H1 (cell line): Measurements from ENCODE around the gene SWI5. TPM values are rescaled to one million over a fixed set of nuclear protein-coding genes. Genes with fewer than 3 reads are reported as not detected.

Experiments
- CTCF ChIA-PET: fragments of 300-600 bp; sonication (Branson Sonifier 250); formaldehyde crosslinking; loops from one replicate; lab custom pipeline; 2021; ENCODE audit not compliant: partially characterized antibody; lab: Charles Lee
- POLR2A ChIA-PET: fragments of 300-600 bp; sonication (Branson Sonifier 250); formaldehyde crosslinking; loops from one replicate; lab custom pipeline; 2021; ENCODE audit warnings: inconsistent platforms; ENCODE audit not compliant: partially characterized antibody; lab: Charles Lee
- DNase-seq, 2 experiments: peaks; one replicate each; pipeline versions ENCODE4 v3.0.0 to v3.0.0-alpha.2; 2010 to 2022; ENCODE audit warnings: low spot score in 2 of 2, low read depth in 1 of 2, mixed read lengths in 1 of 2
- FAIRE-seq: peaks from 2 replicates; lab custom pipeline; 2011; peaks lifted over from hg19 to GRCh38; lab: Jason Lieb, UNC
- H2AFZ ChIP-seq: 2 replicates; pipeline ENCODE4 v1.8.1; 2012; ENCODE audit warnings: low read length, inconsistent platforms
- H2AK5ac ChIP-seq: 2 replicates; pipeline ENCODE4 v1.6.1; 2013; ENCODE audit warnings: low read depth, low read length
- H2BK120ac ChIP-seq: replicated peaks from 2 replicates; pipeline ENCODE3; 2013; ENCODE audit warnings: low read depth, low read length, inconsistent platforms
- H2BK12ac ChIP-seq: 2 replicates; pipeline ENCODE4 v1.6.1; 2013; ENCODE audit warnings: low read depth, low read length
- H2BK15ac ChIP-seq: 2 replicates; pipeline ENCODE4 v1.6.1; 2013; ENCODE audit warnings: low read length
- H2BK20ac ChIP-seq: 2 replicates; pipeline ENCODE4 v1.6.1; 2013; ENCODE audit warnings: low read length
- H2BK5ac ChIP-seq: 2 replicates; pipeline ENCODE4 v1.6.1; 2013; ENCODE audit warnings: low read depth, low read length
- H3K14ac ChIP-seq: 2 replicates; pipeline ENCODE4 v1.6.1; 2013; ENCODE audit warnings: inconsistent platforms; ENCODE audit not compliant: insufficient read length
- H3K18ac ChIP-seq: 2 replicates; pipeline ENCODE4 v1.6.1; 2013; ENCODE audit warnings: low read length; ENCODE audit errors: extremely low read depth
- H3K23ac ChIP-seq: 2 replicates; pipeline ENCODE4 v1.6.1; 2013; ENCODE audit warnings: inconsistent platforms; ENCODE audit not compliant: insufficient read length
- H3K23me2 ChIP-seq: 2 replicates; pipeline ENCODE4 v1.6.1; 2013; ENCODE audit warnings: low read depth, low read length
- H3K27ac ChIP-seq: 2 replicates; pipeline ENCODE4 v1.6.1; 2011; ENCODE audit warnings: low read depth, low read length, inconsistent platforms
- H3K27me3 ChIP-seq, 4 experiments: replicated peaks in 1 of 4; 1 replicate in 1 of 4; 2 replicates in 3 of 4; pipeline versions ENCODE4 v1.6.1 to v1.8.1; 2011 to 2013; ENCODE audit warnings: low read length in 3 of 4, mild to moderate bottlenecking in 3 of 4, inconsistent platforms in 2 of 4, mixed read lengths in 2 of 4, moderate library complexity in 1 of 4; ENCODE audit not compliant: control insufficient read depth in 3 of 4, insufficient read depth in 3 of 4; ENCODE audit errors: extremely low read depth in 1 of 4
- H3K36me3 ChIP-seq, 4 experiments: 2 replicates each; pipeline versions ENCODE4 v1.6.1 to v1.8.1; 2011 to 2013; ENCODE audit warnings: mild to moderate bottlenecking in 4 of 4, low read length in 3 of 4, moderate library complexity in 2 of 4, control low read depth in 1 of 4, inconsistent platforms in 1 of 4; ENCODE audit not compliant: insufficient read depth in 4 of 4, control insufficient read depth in 2 of 4
- H3K4ac ChIP-seq: replicated peaks from 2 replicates; pipeline ENCODE3; 2013; ENCODE audit warnings: low read length, low read depth, mixed read lengths, inconsistent platforms; ENCODE audit not compliant: insufficient read length
- H3K4me1 ChIP-seq, 4 experiments: replicated peaks in 1 of 4; 1 replicate in 1 of 4; 2 replicates in 3 of 4; pipeline versions ENCODE4 v1.6.1 to v1.8.1; 2011 to 2013; ENCODE audit warnings: low read length in 3 of 4, inconsistent platforms in 2 of 4, mixed read lengths in 1 of 4; ENCODE audit not compliant: insufficient read depth in 4 of 4, control insufficient read depth in 3 of 4
- H3K4me2 ChIP-seq, 2 experiments: 2 replicates each; pipeline versions ENCODE4 v1.6.1 to v1.8.1; 2011 to 2013; ENCODE audit warnings: low read depth in 2 of 2, low read length in 2 of 2, control low read depth in 1 of 2, inconsistent platforms in 1 of 2, mild to moderate bottlenecking in 1 of 2; ENCODE audit not compliant: insufficient read depth in 1 of 2
- H3K4me3 ChIP-seq, 4 experiments: fragments of 200-600, 300-600 bp in 1 of 4; sonication (generic), shearing (Covaris generic), sonication (Bioruptor Twin) in 1 of 4; 2 replicates each; pipeline versions ENCODE4 v1.5.1 to v1.8.1; 2011 to 2016; ENCODE audit warnings: low read length in 4 of 4, low read depth in 3 of 4, control low read depth in 2 of 4, inconsistent platforms in 2 of 4, mild to moderate bottlenecking in 2 of 4, mixed read lengths in 1 of 4, moderate library complexity in 1 of 4; ENCODE audit not compliant: insufficient read depth in 2 of 4; ENCODE audit errors: extremely low read depth in 1 of 4
- H3K56ac ChIP-seq: replicated peaks from 2 replicates; pipeline ENCODE3; 2013; ENCODE audit warnings: low read depth, mild to moderate bottlenecking, mixed read lengths, low read length, inconsistent platforms; ENCODE audit not compliant: insufficient read length
- H3K79me1 ChIP-seq: 2 replicates; pipeline ENCODE4 v1.6.1; 2013; ENCODE audit warnings: low read depth, low read length, control low read depth
- H3K79me2 ChIP-seq, 2 experiments: 2 replicates each; pipeline versions ENCODE4 v1.6.1 to v1.8.1; 2012 to 2013; ENCODE audit warnings: low read length in 2 of 2, mild to moderate bottlenecking in 2 of 2, inconsistent platforms in 1 of 2; ENCODE audit not compliant: insufficient read depth in 2 of 2, control insufficient read depth in 1 of 2
- H3K9ac ChIP-seq, 4 experiments: replicated peaks in 1 of 4; 1 replicate in 1 of 4; 2 replicates in 3 of 4; pipeline versions ENCODE4 v1.6.1 to v1.8.1; 2011 to 2013; ENCODE audit warnings: low read depth in 3 of 4, low read length in 3 of 4, control low read depth in 2 of 4, mild to moderate bottlenecking in 2 of 4, moderate library complexity in 2 of 4, inconsistent platforms in 1 of 4; ENCODE audit errors: extremely low read depth in 1 of 4
- H3K9me3 ChIP-seq, 2 experiments: 2 replicates each; pipeline versions ENCODE4 v1.6.1 to v1.8.1; 2012 to 2013; ENCODE audit warnings: mild to moderate bottlenecking in 2 of 2, moderate library complexity in 2 of 2, control low read depth in 1 of 2, inconsistent platforms in 1 of 2, low read depth in 1 of 2, low read length in 1 of 2, mixed read lengths in 1 of 2; ENCODE audit not compliant: insufficient read depth in 2 of 2
- H4K20me1 ChIP-seq, 2 experiments: replicated peaks in 1 of 2; 2 replicates each; pipeline versions ENCODE3 to v1.8.1; 2011 to 2013; ENCODE audit warnings: inconsistent platforms in 2 of 2, low read length in 2 of 2, mild to moderate bottlenecking in 1 of 2; ENCODE audit not compliant: insufficient read depth in 2 of 2, control insufficient read depth in 1 of 2
- H4K5ac ChIP-seq: 2 replicates; pipeline ENCODE4 v1.6.1; 2013; ENCODE audit warnings: low read length, low read depth, mixed read lengths, inconsistent platforms; ENCODE audit not compliant: insufficient read length
- H4K8ac ChIP-seq: 2 replicates; pipeline ENCODE4 v1.8.0; 2013; ENCODE audit warnings: mild to moderate bottlenecking, moderate library complexity, low read length, inconsistent platforms; ENCODE audit not compliant: insufficient read depth; ENCODE audit errors: extremely low read depth
- H4K91ac ChIP-seq: replicated peaks from 2 replicates; pipeline ENCODE3; 2013; ENCODE audit warnings: low read length, mixed read lengths, inconsistent platforms; ENCODE audit not compliant: insufficient read length
- ASH2L ChIP-seq: fragments of 200-600, 300-600 bp; sonication (generic); IDR thresholded peaks from one replicate; pipeline ENCODE4 v1.7.1; 2017; ENCODE audit warnings: low read length
- CTBP2 ChIP-seq: IDR thresholded peaks from 2 replicates; pipeline ENCODE4 v1.7.0; 2011; ENCODE audit warnings: borderline replicate concordance, mild to moderate bottlenecking, moderate library complexity, mixed read lengths, low read length; ENCODE audit not compliant: insufficient read depth, insufficient read length
- EGR1 ChIP-seq: IDR thresholded peaks from 2 replicates; pipeline ENCODE4 v1.6.1; 2011; ENCODE audit warnings: low read depth, low read length, borderline replicate concordance
- HDAC6 ChIP-seq: IDR thresholded peaks from one replicate; pipeline ENCODE4 v1.7.1; 2012; ENCODE audit warnings: low read depth, mild to moderate bottlenecking, inconsistent platforms, low read length, moderate library complexity
- NRF1 ChIP-seq: IDR thresholded peaks from 2 replicates; pipeline ENCODE4 v1.6.1; 2011; ENCODE audit warnings: mild to moderate bottlenecking, low read depth, low read length, improper control_type of control experiment
- PHF8 ChIP-seq: fragments of 200-600 bp; sonication (generic); conservative IDR thresholded peaks from 2 replicates; pipeline ENCODE4 v1.7.1; 2012; ENCODE audit warnings: low read depth, mild to moderate bottlenecking, inconsistent platforms, low read length, moderate library complexity
- POLR2A ChIP-seq, 2 experiments: IDR thresholded peaks; 1 replicate in 1 of 2; 2 replicates in 1 of 2; pipeline ENCODE4 v1.6.1; 2011; ENCODE audit warnings: low read depth in 2 of 2, low read length in 2 of 2, mild to moderate bottlenecking in 2 of 2; ENCODE audit errors: control extremely low read depth in 1 of 2
- RFX5 ChIP-seq: IDR thresholded peaks from 2 replicates; pipeline ENCODE4 v1.6.1; 2011; ENCODE audit warnings: low read depth, low read length, improper control_type of control experiment, borderline replicate concordance
- RNF2 ChIP-seq: fragments of 200-900, 300-1000 bp; sonication (generic); IDR thresholded peaks from 2 replicates; pipeline ENCODE4 v1.7.1; 2016; ENCODE audit warnings: borderline replicate concordance, low read depth, mild to moderate bottlenecking, antibody characterized with exemption, low read length; ENCODE audit not compliant: poor library complexity, severe bottlenecking; ENCODE audit errors: missing control alignments
- SAP30 ChIP-seq: fragments of 300-600 bp; sonication (generic); IDR thresholded peaks from 2 replicates; pipeline ENCODE4 v1.7.1; 2012; ENCODE audit warnings: low read length, moderate library complexity, mild to moderate bottlenecking, inconsistent platforms; ENCODE audit not compliant: insufficient read depth, insufficient replicate concordance
- TAF7 ChIP-seq: optimal IDR thresholded peaks from 2 replicates; pipeline ENCODE3; 2011; ENCODE audit warnings: low read depth, mild to moderate bottlenecking, inconsistent platforms, low read length, moderate library complexity, borderline replicate concordance
- TCF12 ChIP-seq: IDR thresholded peaks from 2 replicates; pipeline ENCODE4 v1.6.1; 2011; ENCODE audit warnings: low read depth, mild to moderate bottlenecking, low read length
- TEAD4 ChIP-seq: IDR thresholded peaks from 2 replicates; pipeline ENCODE4 v1.6.1; 2012; ENCODE audit warnings: low read depth, low read length, inconsistent platforms, mixed read lengths
- ZNF274 ChIP-seq: IDR thresholded peaks from 2 replicates; pipeline ENCODE4 v1.7.0; 2012; ENCODE audit warnings: low read length, borderline replicate concordance; ENCODE audit errors: extremely low read depth
- WGBS, 2 experiments: shearing (Covaris generic) in 1 of 2; methylation state at CpG; one replicate each; pipeline versions ENCODE4 v1.1.6 to v1.1.7; 2013 to 2015; ENCODE audit warnings: low lambda C conversion rate in 2 of 2, mixed read lengths in 2 of 2, inconsistent platforms in 1 of 2, low coverage in 1 of 2, missing lambda C conversion rate in 1 of 2; ENCODE audit not compliant: insufficient replicate concordance in 2 of 2, insufficient coverage in 1 of 2, insufficient read length in 1 of 2; ENCODE audit errors: extremely low coverage in 1 of 2, missing lambda C conversion rate in 1 of 2; 5-methylcytosine and 5-hydroxymethylcytosine counted together
- polyA plus RNA-seq, 7 experiments: library from polyadenylated mRNA; depleted of rRNA in 3 of 7; stranded (reverse) in 5 of 7; unstranded in 2 of 7; fragments of >200 nt in 5 of 7; fragments of 200-250 nt in 2 of 7; gene quantifications; 1 replicate in 5 of 7; 2 replicates in 1 of 7; 4 replicates in 1 of 7; pipeline versions ENCODE4 v1.2.1 to v1.2.3, GENCODE V29; 2011 to 2013; ENCODE audit warnings: missing spikeins in 2 of 7, mixed read lengths in 2 of 7
- total RNA-seq: library from RNA; stranded (reverse); fragmentation: NEBNext Ultra II Directional; extraction: Animal tissue kit (Norgen Biotek cat#: 25700); gene quantifications from 2 replicates; pipeline ENCODE4 v1.2.1, GENCODE V29; 2021

The SWI5 gene
- total and polyA plus RNA-seq, 2 of the 8 experiments (the other 6 are each of a cell fraction or from before 2014, with no cell fraction given): 29.0 to 59.5 TPM

DNA sequence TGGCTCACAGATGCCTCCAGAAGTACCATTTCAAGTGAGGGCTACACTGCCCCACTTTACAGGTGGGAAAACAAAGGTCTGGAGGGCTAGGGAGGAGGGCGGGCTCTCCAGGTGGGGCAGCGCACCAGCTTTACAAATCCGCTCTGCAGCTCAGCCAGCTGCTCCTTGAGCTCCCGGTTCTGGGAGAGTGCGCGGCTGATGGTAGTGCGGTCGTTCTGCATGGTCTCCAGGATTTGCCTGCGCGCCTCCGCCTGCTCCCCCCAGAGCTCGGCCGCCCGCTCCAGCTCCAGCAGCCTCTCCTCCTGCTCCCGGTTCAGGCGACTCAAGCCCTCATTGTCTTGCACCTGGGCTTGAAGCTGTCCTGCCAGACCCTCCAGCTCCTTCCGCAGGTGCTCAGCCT, 15.7 kb upstream of the SWI5 start:
- Histone ChIP-seq H3K27me3 (no peaks in the 10 kb centered on the region), H2BK12ac (no peak overlapping the region), H4K5ac (no peak overlapping the region), H4K20me1 (peaks cover 3 to 9% of the 10 kb centered on the region in 2 experiments), H3K9ac (no peak overlapping the region), H2AFZ (no peak overlapping the region), H3K18ac (no peak overlapping the region), H3K9me3 (no peaks in the 10 kb centered on the region), H3K14ac (no peak overlapping the region), H2AK5ac (no peak overlapping the region), H3K23me2 (no peaks in the 10 kb centered on the region), H2BK120ac (no peak overlapping the region), H3K36me3 (peaks cover 9 to 39% (median 22%) of the 10 kb centered on the region in 4 experiments; a peak in 7 of 8 replicates), H2BK15ac (no peak overlapping the region), H3K4me2 (no peak overlapping the region), H4K91ac (no peak overlapping the region), H2BK5ac (no peak overlapping the region), H3K56ac (no peak overlapping the region), H3K79me2 (no peaks in the 10 kb centered on the region), H3K79me1 (no peaks in the 10 kb centered on the region), H3K4me3 (no peak overlapping the region), H3K4me1 (peaks cover 0 to 2% (median 1%) of the 10 kb centered on the region in 4 experiments; a peak in 2 of 7 replicates), H3K4ac (no peak overlapping the region), H3K23ac (no peak overlapping the region), H3K27ac (no peak overlapping the region), H4K8ac (no peak overlapping the region; the same call in 1 of the 2 replicates), H2BK20ac (no peak overlapping the region)
- DNase-seq (no peak), FAIRE-seq (no peak)
- POLR2A ChIA-PET: interaction anchor here (0.5 to 2.8 kb wide), 5 partner anchors 8 to 79 kb away, joined by 3 to 7 read pairs (median 4); no protein-coding TSS in a partner anchor
- CTCF ChIA-PET: interaction anchor here (0.6 to 7.9 kb wide), 14 partner anchors 8 to 149 kb away, joined by 3 to 58 read pairs (median 4); no protein-coding TSS in a partner anchor
- 94% methylated on average over 17 of the region's 17 CpGs; no CpG with 5 or more reads in 1 of the 2 experiments for WGBS, 2 experiments
- TF ChIP-seq PHF8 (no peak), RNF2 (no peak), TEAD4 (no peak), CTBP2 (no peak), ZNF274 (no peak), ASH2L (no peak), RFX5 (no peak), TCF12 (no peak), NRF1 (no peak), POLR2A (IDR thresholded peaks at IDR 0.05; ENCODE audit: control extremely low read depth in 1 of 2, low read depth in 2 of 2, low read length in 2 of 2) (no peak), TAF7 (no peak), EGR1 (no peak), HDAC6 (no peak), SAP30 (no peak)
